NCI-H187 (cell line): Measurements from ENCODE around the gene UNC5A.

Source experiments
- DNase-seq, 2 experiments: peaks; one replicate each; lab custom pipeline; 2025; lab: John Stamatoyannopoulos, UW

UNC5A gene

GRCh38 chr5:176800024-176800423, 10.3 kb upstream of the UNC5A start:
- DNase-seq: no peak

GRCh38 chr5:176802116-176802784, 8.1 kb upstream of the UNC5A start:
- DNase-seq: no peak

- no peak for DNase-seq
Measured at GRCh38 chr5:176803068-176803942, 7.1 kb upstream of the UNC5A start.

- no peak for DNase-seq
Measured at GRCh38 chr5:176803943-176804498, 6.3 kb upstream of the UNC5A start.

GRCh38 chr5:176806137-176806536, 4.2 kb upstream of the UNC5A start:
- no peak for DNase-seq

GRCh38 chr5:176809544-176810080, 747 bp upstream of the UNC5A start:
- DNase-seq: no peak

- no peak for DNase-seq
Measured at GRCh38 chr5:176810687-176811501, 535 bp downstream of the UNC5A start.

GRCh38 chr5:176812269-176813259, 2.2 kb downstream of the UNC5A start:
- no peak for DNase-seq

GRCh38 chr5:176813587-176814312, 3.4 kb downstream of the UNC5A start:
- DNase-seq: no peak

GRCh38 chr5:176814313-176814685, 3.9 kb downstream of the UNC5A start:
- DNase-seq: no peak

- DNase-seq: no peak
Measured at GRCh38 chr5:176814836-176815438, 4.6 kb downstream of the UNC5A start.

- DNase-seq: peak; percentile 38 to 57
Measured at GRCh38 chr5:176816043-176816745, 5.8 kb downstream of the UNC5A start.

GRCh38 chr5:176816791-176817347, 6.5 kb downstream of the UNC5A start:
- peak; percentile 15 to 32 for DNase-seq

- DNase-seq: peak in 1 of 2 experiments; percentile 69
Measured at GRCh38 chr5:176817369-176817840, 7.0 kb downstream of the UNC5A start.

GRCh38 chr5:176817841-176818377, 7.5 kb downstream of the UNC5A start:
- DNase-seq: peak in 1 of 2 experiments; percentile 38

- DNase-seq: no peak
Measured at GRCh38 chr5:176818391-176819098, 8.2 kb downstream of the UNC5A start.

- no peak for DNase-seq
Measured at GRCh38 chr5:176819476-176819875, 9.1 kb downstream of the UNC5A start.
